Measurements from ENCODE around the gene CTDNEP1.
A peak's percentile ranks its signal among the peaks of the same experiment; 100 is the strongest.

The CTDNEP1 gene

DNA sequence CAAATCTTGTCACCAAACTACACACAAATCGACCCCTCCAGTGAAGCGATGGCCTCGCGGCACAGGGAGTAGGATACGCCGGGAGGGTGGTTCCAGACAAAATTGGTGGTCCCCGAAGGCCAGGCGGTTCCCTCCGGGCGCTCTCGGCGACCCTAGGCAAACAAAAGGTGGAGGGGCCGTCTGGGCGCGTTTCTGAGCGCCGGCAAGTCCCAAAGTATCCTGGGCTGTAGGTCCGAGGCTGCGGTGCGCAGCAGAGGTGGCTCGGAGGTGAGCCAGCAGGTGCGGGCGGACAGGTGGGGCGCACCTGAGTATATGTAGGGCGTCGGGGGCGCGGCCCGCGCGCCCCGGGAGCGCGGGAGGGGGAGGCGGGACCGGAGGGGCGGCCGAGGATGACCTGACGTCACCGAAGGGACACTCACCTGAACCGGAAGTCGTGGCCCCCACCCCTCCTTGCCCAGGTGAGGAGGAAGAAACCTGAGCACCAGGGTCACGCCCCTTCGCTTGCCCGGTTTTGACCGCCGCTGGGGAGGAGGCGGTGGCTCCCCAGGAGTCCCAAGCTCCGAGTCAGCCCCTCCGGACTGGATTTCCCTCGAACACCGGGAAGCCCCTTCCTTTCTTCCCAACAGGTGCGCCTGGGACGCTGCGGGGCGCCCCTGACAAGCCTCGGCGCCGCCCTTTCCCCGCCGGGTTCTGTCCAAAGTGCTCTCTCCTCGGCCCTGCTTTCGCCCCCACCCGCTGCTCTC lies 10.8 kb upstream of the CTDNEP1 start, which contains the start of gene CLDN7:
CLDN7 (minus strand) TSS at position 287 of the 743 bp plus-strand sequence. CDS start 435 bp downstream, outside the sequence.
- in situ Hi-C loops (cut with MboI; ENCODE audit: low sequenced_read_pairs, unreplicated experiment), result no loop called here
- TF ChIP-seq, protein P1, sequence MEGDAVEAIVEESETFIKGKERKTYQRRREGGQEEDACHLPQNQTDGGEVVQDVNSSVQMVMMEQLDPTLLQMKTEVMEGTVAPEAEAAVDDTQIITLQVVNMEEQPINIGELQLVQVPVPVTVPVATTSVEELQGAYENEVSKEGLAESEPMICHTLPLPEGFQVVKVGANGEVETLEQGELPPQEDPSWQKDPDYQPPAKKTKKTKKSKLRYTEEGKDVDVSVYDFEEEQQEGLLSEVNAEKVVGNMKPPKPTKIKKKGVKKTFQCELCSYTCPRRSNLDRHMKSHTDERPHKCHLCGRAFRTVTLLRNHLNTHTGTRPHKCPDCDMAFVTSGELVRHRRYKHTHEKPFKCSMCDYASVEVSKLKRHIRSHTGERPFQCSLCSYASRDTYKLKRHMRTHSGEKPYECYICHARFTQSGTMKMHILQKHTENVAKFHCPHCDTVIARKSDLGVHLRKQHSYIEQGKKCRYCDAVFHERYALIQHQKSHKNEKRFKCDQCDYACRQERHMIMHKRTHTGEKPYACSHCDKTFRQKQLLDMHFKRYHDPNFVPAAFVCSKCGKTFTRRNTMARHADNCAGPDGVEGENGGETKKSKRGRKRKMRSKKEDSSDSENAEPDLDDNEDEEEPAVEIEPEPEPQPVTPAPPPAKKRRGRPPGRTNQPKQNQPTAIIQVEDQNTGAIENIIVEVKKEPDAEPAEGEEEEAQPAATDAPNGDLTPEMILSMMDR (IDR thresholded peaks at IDR 0.05; ENCODE audit: borderline replicate concordance, control extremely low read depth, extremely low read depth, insufficient read depth, missing control alignments), result no peak
- DNase-seq (ENCODE audit: low spot score), result no peak

DNA sequence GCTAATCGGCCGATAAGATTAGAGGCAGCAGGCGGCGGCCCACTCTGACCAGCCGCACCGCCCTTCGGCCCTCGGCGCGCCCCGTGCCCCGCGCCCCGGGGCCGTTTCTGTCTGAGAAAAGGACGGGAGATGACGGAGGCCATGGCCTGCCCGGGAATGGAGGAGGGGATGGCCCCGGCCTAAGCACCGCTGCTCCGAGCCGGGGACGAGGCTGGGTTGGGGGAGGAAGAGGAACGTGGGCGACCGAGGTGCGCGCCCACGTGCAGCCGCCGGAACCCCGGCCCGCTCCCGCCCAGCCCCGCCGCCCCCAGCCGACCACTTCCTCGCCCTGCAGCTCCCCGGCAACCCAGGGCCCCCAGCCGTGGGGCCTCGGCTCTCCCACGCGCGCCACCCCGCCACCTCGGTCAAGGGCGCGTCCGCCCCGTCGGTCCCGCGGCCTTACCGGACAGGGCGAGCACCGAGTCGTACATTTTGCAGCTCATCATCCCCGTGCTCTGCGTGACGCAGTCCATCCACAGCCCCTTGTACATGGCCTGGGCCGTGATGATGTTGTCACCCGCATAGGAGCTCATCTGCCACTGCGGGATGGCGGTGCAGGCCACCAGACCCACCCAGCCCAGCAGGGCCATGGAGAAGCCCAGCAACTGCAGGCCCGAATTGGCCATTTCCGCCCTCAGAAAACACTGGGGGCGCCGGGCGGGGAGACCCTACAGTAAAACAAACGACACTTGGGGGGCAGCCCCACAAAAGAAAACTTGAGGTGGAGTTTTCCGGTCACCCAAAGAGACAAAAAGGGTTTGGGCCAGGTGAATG lies 10.1 kb upstream of the CTDNEP1 start:
- TF ChIP-seq, protein P1 (IDR thresholded peaks at IDR 0.05; ENCODE audit: borderline replicate concordance, control extremely low read depth, extremely low read depth, insufficient read depth, missing control alignments), result no peak
- in situ Hi-C loops (cut with MboI; ENCODE audit: low sequenced_read_pairs, unreplicated experiment), result no loop called here
- peak; percentile 71 for DNase-seq (ENCODE audit: low spot score)

DNA sequence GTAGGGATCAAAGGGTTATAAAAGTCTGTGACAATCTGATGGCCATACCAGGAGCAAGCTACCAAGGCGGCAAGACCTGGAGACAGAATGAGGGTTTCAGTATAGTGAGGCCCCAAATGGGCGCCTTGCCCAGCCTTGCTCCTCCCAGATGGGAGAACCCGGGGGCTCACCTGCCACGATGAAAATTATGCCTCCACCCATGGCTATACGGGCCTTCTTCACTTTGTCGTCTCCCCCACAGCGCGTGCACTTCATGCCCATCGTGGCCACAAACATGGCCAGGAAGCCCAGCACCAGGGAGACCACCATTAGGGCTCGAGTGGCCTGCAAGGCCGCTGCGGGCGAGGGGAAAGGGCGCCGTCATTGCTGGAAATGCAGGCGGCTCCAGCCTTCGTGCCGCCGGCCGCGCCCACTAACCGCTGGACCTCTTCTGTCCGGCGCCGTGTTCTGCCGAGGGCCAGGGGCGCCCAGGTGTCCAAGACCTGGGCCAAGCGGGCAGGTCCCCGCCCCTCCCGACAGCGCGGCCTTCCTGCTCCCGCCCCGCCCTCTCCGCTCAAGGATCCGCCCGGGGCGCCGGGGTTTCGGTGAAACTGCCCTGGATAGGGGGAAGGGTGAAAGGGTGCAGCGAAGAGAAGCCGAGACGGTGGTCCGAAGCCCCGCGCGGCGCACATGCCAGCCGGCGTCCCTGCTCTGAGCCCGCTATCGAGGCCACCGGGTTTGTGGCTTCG lies 9.3 kb upstream of the CTDNEP1 start:
- in situ Hi-C loops (cut with MboI; ENCODE audit: low sequenced_read_pairs, unreplicated experiment), result no loop called here
- TF ChIP-seq, protein P1 (IDR thresholded peaks at IDR 0.05; ENCODE audit: borderline replicate concordance, control extremely low read depth, extremely low read depth, insufficient read depth, missing control alignments), result no peak
- DNase-seq (ENCODE audit: low spot score), result peak; percentile 65

DNA sequence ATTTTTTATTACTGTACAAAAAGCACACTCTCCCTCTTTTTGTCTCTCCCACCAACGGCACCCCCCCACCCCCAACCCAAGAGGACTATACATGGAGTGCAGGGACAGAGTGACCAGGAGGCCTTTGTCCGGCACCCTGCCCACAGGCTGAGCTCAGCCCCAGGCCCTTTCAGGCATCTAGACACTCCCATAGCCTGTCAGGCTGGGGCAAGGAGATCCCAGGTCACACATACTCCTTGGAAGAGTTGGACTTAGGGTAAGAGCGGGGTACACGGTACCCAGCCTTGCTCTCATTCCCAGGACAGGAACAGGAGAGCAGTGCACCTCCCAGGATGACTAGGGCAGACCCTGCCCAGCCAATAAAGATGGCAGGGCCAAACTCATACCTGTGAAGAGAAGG lies 8.6 kb upstream of the CTDNEP1 start:
- TF ChIP-seq, protein P1 (IDR thresholded peaks at IDR 0.05; ENCODE audit: borderline replicate concordance, control extremely low read depth, extremely low read depth, insufficient read depth, missing control alignments), result no peak
- DNase-seq (ENCODE audit: low spot score), result no peak
- in situ Hi-C loops (cut with MboI; ENCODE audit: low sequenced_read_pairs, unreplicated experiment), result no loop called here

DNA sequence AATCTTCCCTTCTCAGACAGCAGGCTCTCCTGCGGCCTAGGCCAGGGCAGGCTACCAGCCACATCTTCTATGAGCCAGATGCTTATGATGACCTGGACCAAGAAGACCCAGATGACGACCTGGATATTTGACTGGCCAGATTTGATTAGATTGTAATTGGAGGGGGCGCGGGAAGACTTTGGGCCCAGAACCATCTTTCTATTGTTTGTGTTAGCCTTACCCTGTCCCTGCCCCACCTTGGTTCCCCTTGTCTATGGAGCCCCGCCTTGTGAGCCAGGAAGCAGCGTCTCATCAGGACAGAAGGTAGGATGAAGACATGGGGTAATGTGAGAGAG lies 8.0 kb upstream of the CTDNEP1 start:
- in situ Hi-C loops (cut with MboI; ENCODE audit: low sequenced_read_pairs, unreplicated experiment), result no loop called here
- no peak for DNase-seq (ENCODE audit: low spot score)
- TF ChIP-seq, protein P1 (IDR thresholded peaks at IDR 0.05; ENCODE audit: borderline replicate concordance, control extremely low read depth, extremely low read depth, insufficient read depth, missing control alignments), result no peak
